GM18858 (cell line): ENCODE measurements around the gene WDR53.
"Not testable (repeated sequence)": the region's sequence is repeated elsewhere in the genome, so short reads cannot be mapped to it uniquely, and the experiment has no call there.

Experiments
- ATAC-seq: cut with Tn5 transposase; IDR thresholded peaks from one replicate; pipeline ENCODE4 v1.9.1; 2021; ENCODE audit not compliant: unreplicated experiment

The WDR53 gene

GRCh38 chr3:196568246-196569002 lies at the start of gene WDR53, which contains the start of gene FBXO45:
TSS of gene WDR53 (minus strand) at chr3:196568554. CDS start at chr3:196561475, 7,079 bp downstream.
TSS of gene FBXO45 (plus strand) at chr3:196568660. CDS start at chr3:196568985, 325 bp downstream.
- peak; percentile 86 for ATAC-seq

- no peak for ATAC-seq
These were observed 48.9 kb upstream of the WDR53 start for GRCh38 chr3:196617256-196617655.

GRCh38 chr3:196615234-196615633 lies 46.9 kb upstream of the WDR53 start:
- not testable (repeated sequence) for ATAC-seq

- no peak for ATAC-seq
These were observed 43.6 kb upstream of the WDR53 start for GRCh38 chr3:196611761-196612483.

- ATAC-seq, result no peak
These were observed 41.6 kb upstream of the WDR53 start for GRCh38 chr3:196609805-196610515.

- peak; percentile 38 for ATAC-seq
These were observed 41.0 kb upstream of the WDR53 start for GRCh38 chr3:196609343-196609775.

GRCh38 chr3:196608693-196609092 lies 40.3 kb upstream of the WDR53 start:
- no peak for ATAC-seq

- ATAC-seq, result no peak
These were observed 36.2 kb upstream of the WDR53 start for GRCh38 chr3:196604548-196604947.

GRCh38 chr3:196603683-196604082 lies 35.3 kb upstream of the WDR53 start:
- no peak for ATAC-seq

GRCh38 chr3:196602673-196603072 lies 34.3 kb upstream of the WDR53 start:
- ATAC-seq, result no peak

- no peak for ATAC-seq
These were observed 32.0 kb upstream of the WDR53 start for GRCh38 chr3:196600359-196600758.

GRCh38 chr3:196599734-196600128 lies 31.4 kb upstream of the WDR53 start:
- no peak for ATAC-seq

GRCh38 chr3:196597971-196598733 lies 29.8 kb upstream of the WDR53 start:
- not testable (repeated sequence) for ATAC-seq

GRCh38 chr3:196596355-196596754 lies 28.0 kb upstream of the WDR53 start:
- ATAC-seq, result no peak

GRCh38 chr3:196590279-196590678 lies 21.9 kb upstream of the WDR53 start:
- ATAC-seq, result no peak

GRCh38 chr3:196585044-196585757 lies 16.8 kb upstream of the WDR53 start:
- no peak for ATAC-seq

GRCh38 chr3:196572389-196572788 lies 4.0 kb upstream of the WDR53 start:
- ATAC-seq, result no peak

GRCh38 chr3:196570332-196570731 lies 2.0 kb upstream of the WDR53 start:
- ATAC-seq, result not testable (repeated sequence)

GRCh38 chr3:196569003-196569516 lies 706 bp upstream of the WDR53 start:
- no peak for ATAC-seq

GRCh38 chr3:196563721-196564225 lies 4.6 kb downstream of the WDR53 start:
- ATAC-seq, result no peak
